Dendritic cell treated with granulocyte-macrophage colony-stimulating factor and Interleukin-4, amounts not matched to agents 40 ng/mL and 50 ng/mL, for 4 days (primary cell): ENCODE data around the gene SRSF10.

Experiments
- H3K27ac Mint-ChIP-seq: one replicate; pipeline ENCODE4 v1.8.0; 2022; ENCODE audit warnings: mild to moderate bottlenecking, mixed read lengths
- H3K27me3 Mint-ChIP-seq: one replicate; pipeline ENCODE4 v1.8.0; 2022; ENCODE audit warnings: mild to moderate bottlenecking, mixed read lengths
- H3K36me3 Mint-ChIP-seq: one replicate; pipeline ENCODE4 v1.8.0; 2022; ENCODE audit warnings: low read depth, mixed read lengths
- H3K4me1 Mint-ChIP-seq: one replicate; pipeline ENCODE4 v1.8.0; 2022; ENCODE audit warnings: low read depth, mixed read lengths
- H3K4me3 Mint-ChIP-seq: one replicate; pipeline ENCODE4 v1.8.0; 2022; ENCODE audit warnings: mild to moderate bottlenecking, moderate library complexity, mixed read lengths
- H3K9me3 Mint-ChIP-seq: one replicate; pipeline ENCODE4 v1.8.0; 2022; ENCODE audit warnings: mixed read lengths
- intact Hi-C: fragments of 100-400 bp; cut with micrococcal nuclease; formaldehyde crosslinking; loops from one replicate; pipeline ENCODE4 v1.15.0; 2022

Gene SRSF10

GRCh38 chr1:23980728-23981070, 572 bp upstream of the SRSF10 start:
- intact Hi-C loops: loop anchor here (1.0 kb wide), 1 partner anchor 21 kb away; the partner anchor contains the start of gene PNRC2
- Mint-ChIP-seq H3K4me3 (peak overlapping the region; percentile 98), H3K27ac (peak overlapping the region; percentile 96), H3K9me3 (no peaks in the 10 kb centered on the region), H3K36me3 (peaks cover 35% of the 10 kb centered on the region), H3K27me3 (no peaks in the 10 kb centered on the region), H3K4me1 (peaks cover 44% of the 10 kb centered on the region)

- Mint-ChIP-seq H3K27ac (peak overlapping the region; percentile 96), H3K9me3 (no peaks in the 10 kb centered on the region), H3K4me1 (peaks cover 46% of the 10 kb centered on the region), H3K4me3 (peak overlapping the region; percentile 98), H3K36me3 (peaks cover 42% of the 10 kb centered on the region), H3K27me3 (no peaks in the 10 kb centered on the region)
- intact Hi-C loops: no loop called here
These were observed 693 bp downstream of the SRSF10 start for GRCh38 chr1:23979387-23979880.

GRCh38 chr1:23978805-23979204, 1.3 kb downstream of the SRSF10 start:
- H3K4me1 Mint-ChIP-seq: peaks cover 46% of the 10 kb centered on the region
- peak overlapping the region; percentile 98 for H3K4me3 Mint-ChIP-seq
- intact Hi-C loops: no loop called here
- peaks cover 48% of the 10 kb centered on the region for H3K36me3 Mint-ChIP-seq
- H3K27ac Mint-ChIP-seq: peak overlapping the region; percentile 96
- H3K9me3 Mint-ChIP-seq: no peaks in the 10 kb centered on the region
- H3K27me3 Mint-ChIP-seq: no peaks in the 10 kb centered on the region

GRCh38 chr1:23977854-23978191, 2.3 kb downstream of the SRSF10 start:
- intact Hi-C loops: no loop called here
- Mint-ChIP-seq H3K36me3 (peaks cover 58% of the 10 kb centered on the region), H3K27me3 (no peaks in the 10 kb centered on the region), H3K9me3 (no peaks in the 10 kb centered on the region), H3K4me1 (peaks cover 46% of the 10 kb centered on the region), H3K27ac (no peak overlapping the region), H3K4me3 (no peak overlapping the region)

GRCh38 chr1:23977187-23977853, 2.8 kb downstream of the SRSF10 start:
- H3K4me1 Mint-ChIP-seq: peaks cover 46% of the 10 kb centered on the region
- H3K4me3 Mint-ChIP-seq: no peak overlapping the region
- intact Hi-C loops: no loop called here
- H3K9me3 Mint-ChIP-seq: no peaks in the 10 kb centered on the region
- no peak overlapping the region for H3K27ac Mint-ChIP-seq
- H3K27me3 Mint-ChIP-seq: no peaks in the 10 kb centered on the region
- peaks cover 63% of the 10 kb centered on the region for H3K36me3 Mint-ChIP-seq

- H3K4me1 Mint-ChIP-seq: peaks cover 16% of the 10 kb centered on the region
- intact Hi-C loops: loop anchor here (10.0 kb wide), 1 partner anchor 163 kb away; the partner anchor contains the start of gene GALE
- no peaks in the 10 kb centered on the region for H3K9me3 Mint-ChIP-seq
- peaks cover 71% of the 10 kb centered on the region for H3K36me3 Mint-ChIP-seq
- no peak overlapping the region for H3K4me3 Mint-ChIP-seq
- H3K27me3 Mint-ChIP-seq: no peaks in the 10 kb centered on the region
- no peak overlapping the region for H3K27ac Mint-ChIP-seq
These were observed 12.3 kb downstream of the SRSF10 start for GRCh38 chr1:23967871-23968270.

GRCh38 chr1:23966973-23967493, 13.1 kb downstream of the SRSF10 start:
- Mint-ChIP-seq H3K9me3 (no peaks in the 10 kb centered on the region), H3K36me3 (peaks cover 71% of the 10 kb centered on the region), H3K4me1 (peaks cover 16% of the 10 kb centered on the region), H3K27ac (no peak overlapping the region), H3K4me3 (no peak overlapping the region), H3K27me3 (no peaks in the 10 kb centered on the region)
- intact Hi-C loops: loop anchor here (10.0 kb wide), 1 partner anchor 162 kb away; the partner anchor contains the start of gene GALE

- H3K9me3 Mint-ChIP-seq: no peaks in the 10 kb centered on the region
- H3K27me3 Mint-ChIP-seq: no peaks in the 10 kb centered on the region
- H3K4me3 Mint-ChIP-seq: no peak overlapping the region
- intact Hi-C loops: loop anchor here (10.0 kb wide), 1 partner anchor 160 kb away; the partner anchor contains the start of gene GALE
- peaks cover 21% of the 10 kb centered on the region for H3K4me1 Mint-ChIP-seq
- H3K27ac Mint-ChIP-seq: peak overlapping the region; percentile 25
- peaks cover 71% of the 10 kb centered on the region for H3K36me3 Mint-ChIP-seq
These were observed 15.1 kb downstream of the SRSF10 start for GRCh38 chr1:23964790-23965740.

GRCh38 chr1:23964235-23964668, 15.9 kb downstream of the SRSF10 start:
- H3K9me3 Mint-ChIP-seq: no peaks in the 10 kb centered on the region
- peaks cover 72% of the 10 kb centered on the region for H3K36me3 Mint-ChIP-seq
- intact Hi-C loops: loop anchor here (10.0 kb wide), 1 partner anchor 159 kb away; the partner anchor contains the start of gene GALE
- H3K27ac Mint-ChIP-seq: peak overlapping the region; percentile 25
- H3K4me1 Mint-ChIP-seq: peaks cover 22% of the 10 kb centered on the region
- H3K4me3 Mint-ChIP-seq: no peak overlapping the region
- H3K27me3 Mint-ChIP-seq: no peaks in the 10 kb centered on the region

- H3K4me3 Mint-ChIP-seq: no peak overlapping the region
- no peaks in the 10 kb centered on the region for H3K27me3 Mint-ChIP-seq
- peaks cover 77% of the 10 kb centered on the region for H3K36me3 Mint-ChIP-seq
- H3K9me3 Mint-ChIP-seq: no peaks in the 10 kb centered on the region
- intact Hi-C loops: loop anchor here (10.0 kb wide), 1 partner anchor 159 kb away; the partner anchor contains the start of gene GALE
- peaks cover 27% of the 10 kb centered on the region for H3K4me1 Mint-ChIP-seq
- no peak overlapping the region for H3K27ac Mint-ChIP-seq
These were observed 16.4 kb downstream of the SRSF10 start for GRCh38 chr1:23963617-23964234.

- intact Hi-C loops: loop anchor here (10.0 kb wide), 1 partner anchor 156 kb away; the partner anchor contains the start of gene GALE
- Mint-ChIP-seq H3K4me3 (peak overlapping the region; percentile 98), H3K36me3 (peaks cover 58% of the 10 kb centered on the region), H3K27me3 (no peaks in the 10 kb centered on the region), H3K4me1 (peaks cover 39% of the 10 kb centered on the region), H3K27ac (peak overlapping the region; percentile 99), H3K9me3 (no peaks in the 10 kb centered on the region)
These were observed 19.7 kb downstream of the SRSF10 start for GRCh38 chr1:23960291-23961020.

- intact Hi-C loops: loop anchor here (1.0 to 10.0 kb wide), 3 partner anchors 21 to 155 kb away; partner anchors contain the start of genes GALE and SRSF10
- peaks cover 56% of the 10 kb centered on the region for H3K36me3 Mint-ChIP-seq
- no peaks in the 10 kb centered on the region for H3K27me3 Mint-ChIP-seq
- H3K27ac Mint-ChIP-seq: peak within 1 kb of the TSS; percentile 99
- H3K9me3 Mint-ChIP-seq: no peaks in the 10 kb centered on the region
- H3K4me1 Mint-ChIP-seq: peaks cover 44% of the 10 kb centered on the region
- peak within 1 kb of the TSS; percentile 98 for H3K4me3 Mint-ChIP-seq
These were observed 20.5 kb downstream of the SRSF10 start, which contains the start of gene PNRC2 for GRCh38 chr1:23959461-23960290. TSS of gene PNRC2 (plus strand) at chr1:23959828. CDS start at chr1:23961458, 1,630 bp downstream.
